Pancreas (tissue), 10 donors: ENCODE results near the gene BRD7. TPM values are rescaled to one million over a fixed set of nuclear protein-coding genes. Genes with fewer than 3 reads are reported as not detected.

ENCODE experiments used
- ATAC-seq, 4 donors: fragments of 200-7000 bp; cut with Tn5 transposase; one replicate each; pipeline versions ENCODE4 v1.8.0 to v1.9.1; 2020; ENCODE audit warnings: mild to moderate bottlenecking in 4 of 4, moderate library complexity in 4 of 4
- DNase-seq, 6 donors: peaks; one replicate each; pipeline ENCODE4 v3.0.0-alpha.2; 2020
- FAIRE-seq: peaks from 2 replicates; lab custom pipeline; 2012; peaks lifted over from hg19 to GRCh38; lab: Jason Lieb, UNC
- H3K27ac ChIP-seq, 4 donors: fragments of 200-600 bp; sonication (generic); 1 replicate in 3 of 4; 2 replicates in 1 of 4; pipeline versions ENCODE4 v1.5.0 to v1.8.0; 2020
- H3K27me3 ChIP-seq, 4 donors: fragments of 200-600 bp; one replicate each; pipeline ENCODE4 v1.8.0; 2021
- H3K36me3 ChIP-seq, 3 donors: fragments of 200-600 bp; sonication (generic) in 1 of 3; one replicate each; pipeline versions ENCODE4 v1.5.0 to v1.8.0; 2020 to 2021
- H3K4me1 ChIP-seq, 3 donors: fragments of 200-600 bp; one replicate each; pipeline ENCODE4 v1.8.0; 2021
- H3K4me3 ChIP-seq, 4 donors: fragments of 200-600 bp; sonication (generic) in 2 of 4; one replicate each; pipeline versions ENCODE4 v1.5.0 to v1.8.0; 2020 to 2021
- H3K9me3 ChIP-seq, 4 donors: fragments of 200-600 bp; one replicate each; pipeline ENCODE4 v1.8.0; 2021
- WGBS, 2 donors: extraction: QIAGEN DNeasy Blood & Tissue Kit; methylation state at CpG; one replicate each; pipeline ENCODE4 v1.1.7; 2013; 5-methylcytosine and 5-hydroxymethylcytosine counted together
- intact Hi-C, 3 donors: fragments of 100-400 bp; cut with DNase I; formaldehyde crosslinking; loops; one replicate each; pipeline versions ENCODE4 v1.11.1 to v1.14.2; 2022
- polyA plus RNA-seq, 2 donors: library from polyadenylated mRNA; stranded (reverse); fragments of 200-250 nt; gene quantifications; one replicate each; pipeline ENCODE4 v1.2.3, GENCODE V29; 2013
- total RNA-seq, 6 donors: library from RNA; stranded (reverse); fragmentation: NEBNext Ultra II Directional in 4 of 6; extraction: Animal tissue kit (Norgen Biotek cat#: 25700) in 4 of 6; gene quantifications; one replicate each; pipeline versions ENCODE4 v1.2.1 to v1.2.4, GENCODE V29; 2021 to 2023
- TF ChIP-seq, protein P1 (sequence below), 4 donors: fragments of 200-600 bp; sonication (generic) in 3 of 4; IDR thresholded peaks; one replicate each; pipeline versions ENCODE4 v1.5.0 to v1.8.0; 2021; ENCODE audit warnings: antibody characterized with exemption in 4 of 4
- donor health status: healthy with polysubstance abuse.
- donor health status: DM: no; HTN: no; CAD: no; lungs with moderate emphysema.
- donor health status: DM: no; HTN: no; CAD: no.
- donor health status: control.
- donor health status: control.
- donor health status: Bipolar disorder and iron deficiency.
- donor health status: DM: yes; HTN: yes; CAD: no.
- donor health status: DM: no; HTN: no; CAD: no.
- donor health status: DM: no; HTN: no; CAD: no.
- donor health status: DM: yes; HTN: yes; CAD: no.

Gene BRD7
- total RNA-seq (10 to 100 TPM; 25.4 to 40.4 (median 32.4) TPM), polyA plus RNA-seq (10 to 100 TPM; 23.4 to 34.2 TPM)

DNA sequence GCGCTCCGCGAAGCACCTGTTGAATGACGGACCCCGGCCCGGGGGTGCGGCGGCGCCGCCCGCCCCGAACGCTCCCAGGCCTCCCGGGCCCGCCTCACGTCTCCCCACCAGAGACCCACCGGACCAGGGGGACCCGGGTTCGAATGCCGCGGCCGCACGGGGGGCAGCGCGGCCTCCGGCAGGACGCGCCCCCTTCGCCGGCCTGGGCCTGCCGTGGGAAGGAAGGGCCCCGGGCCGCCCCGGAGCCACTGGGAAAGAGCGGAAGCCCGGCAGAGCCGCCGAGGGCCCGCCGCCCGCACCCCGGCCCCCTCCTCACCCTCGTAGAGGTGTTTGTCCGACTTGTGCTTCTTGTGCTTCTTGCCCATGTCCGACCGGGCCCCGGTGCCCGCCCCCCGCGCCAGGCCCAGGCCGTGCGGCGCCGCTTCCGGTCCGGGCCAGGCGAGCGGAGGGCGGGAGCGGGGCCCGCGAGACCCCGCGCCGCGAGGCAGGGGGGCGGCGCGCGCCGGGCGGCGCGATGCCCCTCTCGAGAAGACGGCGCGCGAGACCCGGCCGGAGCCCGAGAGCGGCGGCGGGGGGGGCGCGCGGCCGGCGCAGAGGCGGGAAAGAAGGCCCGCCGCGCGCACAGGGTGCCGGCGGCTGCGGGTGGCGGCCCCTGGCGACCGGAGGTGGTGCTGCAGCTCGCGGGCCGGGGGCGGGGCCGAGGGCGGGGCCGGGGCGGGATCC is at the start of gene BRD7:
Gene BRD7, minus strand, starts transcription at position 579 of the 723 bp plus-strand sequence. Its CDS starts 214 bp downstream, at position 365.
- peaks cover 0 to 20% (median 20%) of the 10 kb centered on the region in 3 donors for H3K4me1 ChIP-seq
- intact Hi-C loops, result no loop called here
- FAIRE-seq (no peak), DNase-seq (peak; percentile 40 to 89 (median 70)), ATAC-seq (peak; percentile 87 to 96 (median 90))
- WGBS, 2 donors, result 0 to 1% methylated on average over 62 to 109 of the region's 109 CpGs
- peak within 1 kb of the TSS in 1 of 4 donors; percentile 7 for H3K27ac ChIP-seq
- H3K9me3 ChIP-seq, result no peaks in the 10 kb centered on the region
- no peaks in the 10 kb centered on the region for H3K27me3 ChIP-seq
- H3K36me3 ChIP-seq, result no peaks in the 10 kb centered on the region
- peak within 1 kb of the TSS; percentile 87 to 100 (median 98) for H3K4me3 ChIP-seq
- TF ChIP-seq, protein P1, sequence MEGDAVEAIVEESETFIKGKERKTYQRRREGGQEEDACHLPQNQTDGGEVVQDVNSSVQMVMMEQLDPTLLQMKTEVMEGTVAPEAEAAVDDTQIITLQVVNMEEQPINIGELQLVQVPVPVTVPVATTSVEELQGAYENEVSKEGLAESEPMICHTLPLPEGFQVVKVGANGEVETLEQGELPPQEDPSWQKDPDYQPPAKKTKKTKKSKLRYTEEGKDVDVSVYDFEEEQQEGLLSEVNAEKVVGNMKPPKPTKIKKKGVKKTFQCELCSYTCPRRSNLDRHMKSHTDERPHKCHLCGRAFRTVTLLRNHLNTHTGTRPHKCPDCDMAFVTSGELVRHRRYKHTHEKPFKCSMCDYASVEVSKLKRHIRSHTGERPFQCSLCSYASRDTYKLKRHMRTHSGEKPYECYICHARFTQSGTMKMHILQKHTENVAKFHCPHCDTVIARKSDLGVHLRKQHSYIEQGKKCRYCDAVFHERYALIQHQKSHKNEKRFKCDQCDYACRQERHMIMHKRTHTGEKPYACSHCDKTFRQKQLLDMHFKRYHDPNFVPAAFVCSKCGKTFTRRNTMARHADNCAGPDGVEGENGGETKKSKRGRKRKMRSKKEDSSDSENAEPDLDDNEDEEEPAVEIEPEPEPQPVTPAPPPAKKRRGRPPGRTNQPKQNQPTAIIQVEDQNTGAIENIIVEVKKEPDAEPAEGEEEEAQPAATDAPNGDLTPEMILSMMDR (IDR thresholded peaks at IDR 0.05), result peak in 1 of 4 donors; percentile 33

DNA sequence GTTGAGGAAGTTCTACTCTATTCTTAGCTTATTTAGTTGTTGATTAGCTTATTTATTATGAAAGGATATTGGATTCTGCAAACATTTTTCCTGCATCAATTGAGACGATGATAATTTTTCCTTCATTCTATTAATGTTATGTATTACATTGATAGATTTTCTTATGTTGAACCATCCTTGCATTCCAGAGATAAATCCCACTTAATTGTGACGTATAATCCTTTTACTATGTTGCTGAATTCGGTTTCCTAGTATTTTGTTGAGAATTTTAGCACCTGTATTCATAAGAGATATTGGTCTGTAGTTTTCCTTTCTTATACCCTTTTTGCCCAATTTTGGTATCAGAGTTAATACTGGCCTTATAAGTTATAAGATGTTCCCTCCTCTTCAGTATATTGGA is 47.6 kb upstream of the BRD7 start:
- Histone ChIP-seq H3K36me3 (no peaks in the 10 kb centered on the region), H3K4me1 (no peaks in the 10 kb centered on the region), H3K27me3 (no peaks in the 10 kb centered on the region), H3K4me3 (no peak overlapping the region), H3K27ac (no peak overlapping the region), H3K9me3 (no peaks in the 10 kb centered on the region)
- intact Hi-C loops, result no loop called here
- TF ChIP-seq, protein P1 (IDR thresholded peaks at IDR 0.05), result no peak
- WGBS, 2 donors, result 51 to 57% methylated on average over 3 of the region's 3 CpGs
- no peak for ATAC-seq
- FAIRE-seq, result no peak
- DNase-seq, result no peak

- FAIRE-seq (no peak), ATAC-seq (no peak), DNase-seq (no peak)
- H3K27ac ChIP-seq, result no peak overlapping the region
- H3K4me1 ChIP-seq, result no peaks in the 10 kb centered on the region
- no peaks in the 10 kb centered on the region for H3K9me3 ChIP-seq
- intact Hi-C loops, result no loop called here
- no peaks in the 10 kb centered on the region for H3K36me3 ChIP-seq
- H3K27me3 ChIP-seq, result no peaks in the 10 kb centered on the region
- TF ChIP-seq, protein P1 (IDR thresholded peaks at IDR 0.05), result no peak
- no peak overlapping the region for H3K4me3 ChIP-seq
Observed at GRCh38 chr16:50414152-50414551, 45.4 kb upstream of the BRD7 start.

- no peak for FAIRE-seq
Observed at GRCh38 chr16:50411034-50411433, 42.2 kb upstream of the BRD7 start.

More at GRCh38 chr16:50411034-50411433, 42.2 kb upstream of the BRD7 start:
- no peaks in the 10 kb centered on the region for H3K9me3 ChIP-seq
- H3K4me1 ChIP-seq, result no peaks in the 10 kb centered on the region
- DNase-seq (no peak), ATAC-seq (no peak)
- H3K4me3 ChIP-seq, result no peak overlapping the region
- TF ChIP-seq, protein P1 (IDR thresholded peaks at IDR 0.05), result no peak
- H3K36me3 ChIP-seq, result no peaks in the 10 kb centered on the region
- WGBS, 2 donors, result 87 to 88% methylated on average over 2 of the region's 2 CpGs
- no peak overlapping the region for H3K27ac ChIP-seq
- intact Hi-C loops, result no loop called here
- no peaks in the 10 kb centered on the region for H3K27me3 ChIP-seq
